ENCODE data around the gene TEKT3.

TEKT3 gene

GRCh38 chr17:15341385-15341849, at the start of gene TEKT3:
TSS of gene TEKT3 (minus strand) at chr17:15341597. CDS start at chr17:15331585, 10,012 bp downstream.
- peak; percentile 73 for DNase-seq

DNA sequence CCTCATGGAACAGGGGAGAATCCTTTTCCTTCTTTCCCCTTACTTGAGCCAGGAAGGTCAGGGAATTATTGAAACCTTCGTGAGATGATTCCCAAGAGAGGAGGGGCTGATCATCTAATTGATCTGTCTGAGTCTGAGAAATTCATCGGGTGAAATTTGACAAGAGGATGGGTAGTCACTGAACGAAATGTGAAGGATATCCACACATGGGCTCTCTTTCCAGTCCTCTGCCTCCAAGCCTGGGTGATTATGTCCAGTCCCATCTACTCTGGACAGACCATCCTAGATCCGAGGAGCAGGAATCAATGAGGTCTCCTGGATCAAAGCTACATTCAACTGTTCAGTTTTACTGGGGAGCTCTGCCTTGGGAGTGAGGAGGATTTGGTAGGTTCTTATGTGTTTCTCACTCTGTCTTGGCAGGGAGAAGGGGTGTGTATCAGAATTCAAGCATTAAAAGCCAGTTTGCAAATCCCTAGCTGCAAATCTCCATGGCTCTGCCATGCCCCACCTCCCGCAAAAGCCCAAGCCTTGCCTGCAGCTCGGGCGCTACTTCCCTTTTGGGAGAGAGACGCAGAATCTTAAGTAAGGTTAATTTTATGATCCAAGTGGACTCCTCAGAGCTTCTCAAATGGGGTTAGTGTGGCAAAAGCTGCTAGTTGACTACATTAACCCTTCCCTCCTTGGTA, 47.1 kb upstream of the TEKT3 start:
- no peak for DNase-seq

DNA sequence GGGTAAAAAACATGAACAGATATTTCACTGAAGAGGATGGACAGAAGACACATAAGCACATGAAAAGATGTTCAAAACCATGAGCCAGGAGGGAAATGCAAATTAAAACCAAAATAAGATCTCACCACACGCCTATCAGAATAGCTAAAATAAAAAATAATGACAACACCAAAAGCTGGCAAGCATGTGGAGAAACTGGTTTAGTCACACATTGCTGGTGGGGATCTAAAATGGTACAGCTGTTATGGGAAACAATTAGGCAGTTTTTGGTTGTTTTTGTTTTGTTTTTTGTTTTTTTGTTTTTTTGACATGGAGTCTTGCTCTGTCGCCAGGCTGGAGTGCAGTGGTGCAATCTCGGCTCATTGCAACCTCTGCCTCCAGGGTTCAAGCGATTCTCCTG, 44.7 kb upstream of the TEKT3 start:
- DNase-seq = no peak

DNA sequence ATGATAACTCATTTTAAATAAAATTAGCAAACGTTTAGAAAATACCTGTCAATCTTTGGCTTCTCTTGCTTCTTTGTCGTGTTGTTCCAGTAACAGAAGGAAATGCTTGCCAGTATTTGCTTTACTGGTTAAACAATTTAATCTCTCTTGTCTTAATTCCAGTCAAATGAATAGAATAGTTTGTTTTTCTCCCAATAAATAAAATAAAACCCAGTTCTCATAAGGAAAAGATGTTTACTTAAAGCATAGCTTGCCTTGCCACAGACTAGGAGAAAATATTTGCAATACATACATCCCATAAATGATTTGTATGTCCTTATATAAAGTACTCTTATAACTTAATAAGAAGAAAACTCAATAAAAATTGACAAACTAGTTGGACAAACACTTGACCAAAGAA, 43.9 kb upstream of the TEKT3 start:
- DNase-seq = no peak

DNA sequence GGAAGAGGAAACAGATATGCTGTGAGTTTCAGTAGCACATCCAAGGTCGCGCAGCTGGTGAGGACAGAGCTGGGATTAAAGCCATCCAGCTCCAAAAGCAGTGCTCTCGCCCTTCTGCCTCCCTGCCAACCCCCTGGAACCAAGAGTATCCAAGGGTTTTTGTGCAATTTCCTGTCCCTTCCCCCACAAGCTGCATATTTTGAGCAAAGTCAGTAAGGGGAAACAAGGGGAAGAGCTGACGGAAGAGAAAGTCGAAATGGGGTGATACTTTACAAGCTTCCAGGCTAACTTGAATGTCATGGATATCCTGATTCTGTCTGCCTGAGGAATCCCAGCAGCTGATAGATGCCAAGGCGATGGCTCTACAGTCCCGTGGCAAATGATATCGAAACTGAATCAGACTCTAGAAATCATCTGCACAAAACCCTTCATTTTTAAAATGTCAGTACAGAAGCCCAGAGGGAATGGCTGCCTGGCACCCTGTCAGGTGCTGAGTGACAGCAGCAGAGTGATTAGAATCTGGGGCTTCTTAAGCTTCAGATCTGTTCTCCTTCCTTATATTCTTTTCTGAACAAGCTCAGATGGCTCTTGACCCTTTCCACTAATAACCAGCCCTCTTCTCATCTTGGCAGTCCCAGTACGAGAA, 42.9 kb upstream of the TEKT3 start:
- no peak for DNase-seq

- DNase-seq = no peak
Observed at GRCh38 chr17:15382914-15383313, 41.5 kb upstream of the TEKT3 start.

DNA sequence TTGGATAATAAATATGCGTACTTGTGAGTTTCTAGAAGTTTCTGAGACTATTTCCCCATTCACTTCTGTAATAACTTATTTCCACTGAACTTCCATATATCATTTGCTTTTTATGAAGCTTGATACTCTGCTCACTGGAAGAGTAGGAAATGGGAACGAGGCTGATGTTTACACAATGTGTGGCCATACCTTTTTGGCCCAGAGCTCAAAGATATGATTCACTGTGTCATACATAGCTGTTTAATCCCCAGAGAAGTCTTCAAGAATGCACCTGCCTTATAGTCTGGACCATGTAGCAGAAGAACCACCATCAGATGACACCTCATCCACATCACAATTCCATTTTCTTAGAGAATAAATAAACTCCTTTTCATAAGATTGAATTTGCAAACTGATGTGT, 40.3 kb upstream of the TEKT3 start:
- no peak for DNase-seq

GRCh38 chr17:15380446-15380845, 39.0 kb upstream of the TEKT3 start:
- DNase-seq = no peak

DNA sequence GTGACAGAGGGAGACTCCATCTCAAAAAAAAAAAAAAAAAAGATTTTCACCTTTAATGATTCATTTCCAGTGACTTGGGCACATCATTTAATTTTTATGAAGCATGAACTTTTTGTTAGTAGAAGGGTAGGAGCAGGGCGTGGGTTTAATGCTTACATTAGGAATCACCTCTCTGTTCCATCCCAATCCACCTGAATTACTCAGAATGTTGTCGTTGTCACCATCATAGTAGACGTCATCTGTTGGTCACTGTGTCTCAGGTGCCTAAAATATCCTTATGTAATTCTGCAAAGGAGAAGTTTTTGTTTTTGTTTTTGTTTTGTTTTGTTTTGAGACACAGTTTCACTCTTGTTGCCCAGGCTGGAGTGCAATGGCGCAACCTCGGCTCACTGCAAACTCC, 38.3 kb upstream of the TEKT3 start:
- no peak for DNase-seq

- DNase-seq = no peak
Observed at GRCh38 chr17:15378243-15378642, 36.8 kb upstream of the TEKT3 start.

GRCh38 chr17:15377616-15378015, 36.2 kb upstream of the TEKT3 start:
- peak; percentile 78 for DNase-seq

DNA sequence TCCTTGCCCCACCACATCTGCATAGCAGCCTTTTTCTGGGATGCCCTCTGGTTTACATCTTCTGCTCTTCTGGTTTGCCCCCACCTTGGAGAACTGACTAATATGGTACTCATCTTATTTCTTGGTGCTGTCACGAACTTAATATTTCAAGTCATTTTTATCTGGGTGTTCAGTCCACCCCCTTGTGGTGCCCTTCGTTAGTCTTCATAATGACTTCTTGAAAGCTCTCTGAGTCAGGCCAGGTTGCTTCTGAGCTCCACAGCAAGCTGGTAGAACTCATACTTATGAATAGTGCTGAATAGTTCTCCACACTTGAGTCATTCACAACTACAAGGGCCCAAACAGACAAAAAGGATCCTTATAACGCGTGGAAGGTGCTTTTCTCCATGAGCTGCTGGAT, 35.8 kb upstream of the TEKT3 start:
- peak; percentile 16 for DNase-seq

GRCh38 chr17:15371376-15372130, 30.2 kb upstream of the TEKT3 start:
- no peak for DNase-seq

GRCh38 chr17:15368600-15368999, 27.2 kb upstream of the TEKT3 start:
- no peak for DNase-seq

DNA sequence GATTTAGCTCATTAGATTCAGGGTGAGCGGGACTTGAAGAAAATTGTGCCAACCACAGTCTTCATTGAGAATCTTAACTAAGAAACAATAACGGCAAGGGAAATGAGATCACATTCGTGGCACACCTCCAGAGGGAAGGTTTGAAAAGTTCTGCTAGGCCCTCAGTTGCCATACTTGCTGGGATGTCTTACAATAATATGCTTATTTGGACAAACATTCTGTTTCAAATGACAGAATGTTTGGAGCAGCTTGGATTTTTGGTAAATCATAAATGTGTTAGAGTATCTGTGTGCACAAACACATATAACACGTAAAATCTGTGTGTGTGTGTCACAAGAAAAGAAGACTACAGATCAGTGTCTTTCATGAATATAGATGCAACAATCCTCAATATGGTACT, 24.6 kb upstream of the TEKT3 start:
- DNase-seq = no peak

- no peak for DNase-seq
Observed at GRCh38 chr17:15364615-15365014, 23.2 kb upstream of the TEKT3 start.

DNA sequence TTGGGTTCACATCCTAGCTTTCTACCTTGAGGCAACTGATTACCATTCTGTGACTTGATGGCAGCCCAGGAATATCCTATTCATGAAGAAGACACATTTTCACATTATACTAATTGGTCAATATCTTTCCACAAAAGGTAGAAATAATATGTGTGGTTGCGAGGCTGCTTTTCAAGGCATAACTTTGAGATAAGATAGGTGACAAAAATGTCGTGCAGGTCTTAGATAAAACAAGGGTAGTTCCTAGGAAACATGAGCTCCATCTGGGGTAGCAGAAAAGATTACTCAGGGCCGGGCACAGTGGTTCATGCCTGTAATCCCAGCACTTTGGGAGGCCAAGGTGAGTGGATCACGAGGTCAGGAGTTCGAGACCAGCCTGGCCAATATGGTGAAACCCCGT, 22.3 kb upstream of the TEKT3 start:
- no peak for DNase-seq

- no peak for DNase-seq
Observed at GRCh38 chr17:15361592-15361991, 20.2 kb upstream of the TEKT3 start.

DNA sequence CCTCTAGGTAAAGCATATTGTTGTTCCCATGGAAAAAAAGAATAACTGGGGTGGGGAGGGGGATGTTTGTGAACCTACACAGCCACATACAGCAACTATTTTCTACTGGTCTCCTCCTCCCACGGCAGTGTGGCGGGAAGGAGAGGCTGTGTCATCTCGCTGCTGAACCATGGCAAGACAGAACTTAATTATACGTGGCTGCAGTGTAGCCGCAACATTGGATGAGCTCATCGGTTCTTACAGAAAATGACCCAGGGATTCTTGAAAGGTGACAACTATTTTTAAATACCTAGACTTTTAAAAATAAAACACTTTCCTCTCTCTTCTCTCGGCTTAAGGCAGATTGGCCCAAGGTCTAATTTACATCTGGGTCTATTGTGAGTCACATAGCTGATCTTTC, 19.8 kb upstream of the TEKT3 start:
- DNase-seq = no peak

DNA sequence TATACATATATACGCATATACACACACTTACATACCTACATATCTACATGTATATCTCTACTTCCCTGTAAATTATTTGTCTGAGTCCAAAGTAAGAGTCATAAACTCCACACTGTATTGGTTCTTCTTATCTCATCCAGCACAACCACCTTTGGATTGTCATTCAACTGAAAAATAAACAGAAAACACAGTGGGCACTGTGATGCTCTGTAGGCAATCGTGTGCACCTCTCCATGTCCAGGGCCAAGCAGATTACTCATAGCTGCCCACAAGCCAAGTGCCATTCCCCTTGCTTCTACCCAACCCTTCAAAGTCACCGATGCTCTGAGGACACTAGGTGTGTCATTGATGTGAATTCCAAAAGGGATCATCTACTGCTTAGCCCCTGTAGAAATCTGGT, 12.9 kb upstream of the TEKT3 start:
- DNase-seq = no peak

GRCh38 chr17:15351925-15352324, 10.5 kb upstream of the TEKT3 start:
- DNase-seq = peak; percentile 82

DNA sequence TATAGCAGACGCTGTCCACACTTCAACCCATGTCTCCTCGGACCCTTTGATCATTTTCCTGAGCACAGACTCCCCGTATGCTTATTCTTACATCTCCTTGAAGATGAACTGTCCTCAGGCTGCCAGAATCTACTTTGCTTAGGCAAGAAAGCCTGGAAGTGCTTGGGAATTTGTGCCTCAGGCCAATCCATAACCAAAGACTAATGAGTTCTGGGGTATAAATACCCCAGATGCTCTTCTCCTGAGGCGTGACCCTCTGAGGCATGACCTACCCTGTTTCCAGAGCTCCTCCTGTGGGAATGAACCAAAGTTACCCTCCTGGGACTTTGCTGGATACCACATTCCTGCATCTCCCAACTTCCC, 10.1 kb upstream of the TEKT3 start:
- no peak for DNase-seq

DNA sequence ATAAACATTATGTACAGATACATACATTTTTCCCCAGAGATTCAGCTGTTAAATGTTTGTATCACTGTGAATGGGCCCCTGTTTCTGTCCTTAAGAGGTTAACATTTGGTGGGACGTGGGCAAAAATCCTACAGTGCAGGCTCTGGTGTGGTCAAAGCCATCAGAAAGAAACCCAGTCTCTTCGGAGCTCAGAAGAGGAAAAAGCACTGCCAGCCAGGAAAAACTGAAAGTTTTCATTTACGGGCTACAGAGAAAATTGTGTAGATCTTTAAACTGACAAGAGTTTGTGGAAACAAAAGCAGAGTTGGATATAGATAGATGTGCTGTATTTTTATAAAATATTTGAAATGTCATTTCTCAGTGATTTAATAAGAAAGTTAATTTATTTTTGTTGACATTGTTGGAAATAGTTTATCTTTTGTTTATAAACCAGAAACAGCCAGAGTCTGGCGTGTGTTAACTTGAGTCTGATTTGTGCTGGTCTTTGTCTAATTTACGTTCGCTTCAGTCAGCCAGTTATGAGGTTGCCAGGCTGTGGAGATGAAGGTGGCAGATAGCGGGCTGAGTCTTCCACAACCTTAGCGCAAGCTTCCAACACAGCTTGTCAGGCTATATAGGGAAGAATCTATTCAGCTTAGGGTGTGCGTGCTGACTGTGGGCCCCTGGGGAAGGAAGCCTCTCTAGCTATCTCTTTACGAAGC, 9.5 kb upstream of the TEKT3 start:
- no peak for DNase-seq

GRCh38 chr17:15349119-15349518, 7.7 kb upstream of the TEKT3 start:
- no peak for DNase-seq

Data from NCI-H226 (cell line).